Gastrocnemius medialis (tissue), 4 donors: ENCODE results near the gene DNAJC11. TPM values are rescaled to one million over a fixed set of nuclear protein-coding genes. Genes with fewer than 3 reads are reported as not detected.

ENCODE experiments used
- ATAC-seq, 2 donors: fragments of 150-250 bp; one replicate each; pipeline ENCODE4 v1.9.1; 2016
- DNase-seq, 2 donors: peaks; one replicate each; pipeline ENCODE4 v3.0.0-alpha.2; 2019
- H3K27ac ChIP-seq, 4 donors: fragments of 200-600 bp; sonication (generic); 1 replicate in 1 of 4; 2 replicates in 3 of 4; pipeline ENCODE4 v1.5.1; 2016 to 2018; ENCODE audit warnings: mild to moderate bottlenecking in 2 of 4, moderate library complexity in 1 of 4
- H3K27me3 ChIP-seq, 3 donors: fragments of 200-600 bp; sonication (generic) in 2 of 3; 1 replicate in 1 of 3; 2 replicates in 2 of 3; pipeline versions ENCODE4 v1.5.1 to v1.6.0; 2016 to 2019; ENCODE audit warnings: mild to moderate bottlenecking in 1 of 3, moderate library complexity in 1 of 3
- H3K36me3 ChIP-seq, 2 donors: fragments of 200-600 bp; sonication (generic) in 1 of 2; one replicate each; pipeline ENCODE4 v1.5.1; 2017 to 2018
- H3K4me1 ChIP-seq, 2 donors: fragments of 200-600 bp; sonication (generic) in 1 of 2; one replicate each; pipeline ENCODE4 v1.5.1; 2016 to 2017; ENCODE audit warnings: mild to moderate bottlenecking in 2 of 2
- H3K4me3 ChIP-seq, 4 donors: fragments of 200-600 bp; sonication (generic) in 3 of 4; 1 replicate in 1 of 4; 2 replicates in 3 of 4; pipeline ENCODE4 v1.5.1; 2016 to 2019; ENCODE audit warnings: mild to moderate bottlenecking in 2 of 4
- H3K9me3 ChIP-seq, 3 donors: fragments of 200-600 bp; sonication (generic) in 2 of 3; 1 replicate in 1 of 3; 2 replicates in 2 of 3; pipeline ENCODE4 v1.5.1; 2016 to 2019
- CTCF ChIP-seq, 5 experiments: fragments of 450-650 bp in 3 of 5; fragments of 200-600 bp in 2 of 5; sonication (generic) in 2 of 5; IDR thresholded peaks in 4 of 5; conservative IDR thresholded peaks in 1 of 5; 1 replicate in 4 of 5; 2 replicates in 1 of 5; pipeline ENCODE4 v1.5.1; 2016 to 2019; ENCODE audit warnings: antibody characterized with exemption in 5 of 5, mild to moderate bottlenecking in 3 of 5, moderate library complexity in 3 of 5
- POLR2A ChIP-seq, 2 donors: fragments of 450-650 bp; IDR thresholded peaks; one replicate each; pipeline ENCODE4 v1.6.1; 2017; ENCODE audit warnings: antibody characterized with exemption in 2 of 2, mild to moderate bottlenecking in 2 of 2, moderate library complexity in 2 of 2
- in situ Hi-C, 4 donors: fragments of 200-750 bp; cut with MboI; loops; one replicate each; pipeline versions ENCODE4 v1.15.0 to v1.8.0; 2017; ENCODE audit warnings: low sequenced_read_pairs in 4 of 4
- intact Hi-C: fragments of 100-400 bp; cut with DNase I; formaldehyde crosslinking; loops from one replicate; pipeline ENCODE4 v1.15.1; 2023; ENCODE audit warnings: low total_unique reads
- total RNA-seq, 4 donors: library from RNA; depleted of rRNA; stranded (reverse); fragments of >200 nt; gene quantifications; one replicate each; pipeline versions ENCODE4 v1.1.0 to v1.2.3, GENCODE V29; 2016

Gene DNAJC11
- total RNA-seq, 4 donors from 2014 or later, result 23.3 to 40.7 (median 30.8) TPM

DNA sequence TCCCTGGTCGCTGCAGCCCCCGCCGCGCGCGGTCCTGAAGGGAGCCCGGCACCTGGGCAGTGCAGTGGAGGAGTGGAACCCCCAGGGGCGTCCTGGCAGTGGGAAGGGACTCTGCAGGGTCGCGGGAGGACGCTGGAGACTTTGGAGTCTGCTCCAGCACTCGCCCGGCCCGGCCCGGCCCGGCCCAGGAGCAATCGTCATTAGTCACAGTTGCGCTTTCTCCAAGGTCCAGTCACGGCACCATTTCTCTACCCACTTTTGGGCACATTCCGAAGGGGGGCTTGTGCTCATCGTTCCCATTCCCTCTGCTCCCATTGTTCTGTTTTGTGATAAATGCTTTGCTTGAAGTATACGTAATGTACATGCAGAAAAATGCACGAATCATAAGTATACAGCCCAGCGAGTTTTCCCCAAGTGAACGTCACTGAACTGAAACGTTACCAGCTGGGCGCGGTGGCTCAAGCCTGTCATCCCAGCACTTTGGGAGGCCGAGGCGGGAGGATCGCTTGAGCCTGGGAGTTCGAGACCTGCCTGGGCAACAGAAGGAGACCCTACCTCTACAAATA, 75.9 kb downstream of the DNAJC11 start:
- no peaks in the 10 kb centered on the region for H3K9me3 ChIP-seq
- in situ Hi-C loops (loop anchor here in 1 of 4 donors (25.0 kb wide), 1 partner anchor 138 kb away; the partner anchor contains the start of gene PLEKHG5), intact Hi-C loops (loop anchor here (1.0 to 5.0 kb wide), 3 partner anchors 12 to 73 kb away; partner anchors contain the start of genes NOL9 and PHF13)
- H3K27ac ChIP-seq, result peak overlapping the region; percentile 80 to 92 (median 90)
- peak overlapping the region; percentile 68 to 83 (median 72) for H3K4me3 ChIP-seq
- TF ChIP-seq CTCF (IDR thresholded peaks at IDR 0.05 in 4 of 5, conservative IDR thresholded peaks at IDR 0.05 in 1 of 5) (no peak), POLR2A (IDR thresholded peaks at IDR 0.05) (no peak)
- ATAC-seq, result peak; percentile 37 to 48
- peaks cover 22 to 24% of the 10 kb centered on the region in 2 donors for H3K4me1 ChIP-seq
- DNase-seq, result no peak
- H3K36me3 ChIP-seq, result peaks cover 0 to 41% of the 10 kb centered on the region in 2 donors
- no peaks in the 10 kb centered on the region for H3K27me3 ChIP-seq

DNA sequence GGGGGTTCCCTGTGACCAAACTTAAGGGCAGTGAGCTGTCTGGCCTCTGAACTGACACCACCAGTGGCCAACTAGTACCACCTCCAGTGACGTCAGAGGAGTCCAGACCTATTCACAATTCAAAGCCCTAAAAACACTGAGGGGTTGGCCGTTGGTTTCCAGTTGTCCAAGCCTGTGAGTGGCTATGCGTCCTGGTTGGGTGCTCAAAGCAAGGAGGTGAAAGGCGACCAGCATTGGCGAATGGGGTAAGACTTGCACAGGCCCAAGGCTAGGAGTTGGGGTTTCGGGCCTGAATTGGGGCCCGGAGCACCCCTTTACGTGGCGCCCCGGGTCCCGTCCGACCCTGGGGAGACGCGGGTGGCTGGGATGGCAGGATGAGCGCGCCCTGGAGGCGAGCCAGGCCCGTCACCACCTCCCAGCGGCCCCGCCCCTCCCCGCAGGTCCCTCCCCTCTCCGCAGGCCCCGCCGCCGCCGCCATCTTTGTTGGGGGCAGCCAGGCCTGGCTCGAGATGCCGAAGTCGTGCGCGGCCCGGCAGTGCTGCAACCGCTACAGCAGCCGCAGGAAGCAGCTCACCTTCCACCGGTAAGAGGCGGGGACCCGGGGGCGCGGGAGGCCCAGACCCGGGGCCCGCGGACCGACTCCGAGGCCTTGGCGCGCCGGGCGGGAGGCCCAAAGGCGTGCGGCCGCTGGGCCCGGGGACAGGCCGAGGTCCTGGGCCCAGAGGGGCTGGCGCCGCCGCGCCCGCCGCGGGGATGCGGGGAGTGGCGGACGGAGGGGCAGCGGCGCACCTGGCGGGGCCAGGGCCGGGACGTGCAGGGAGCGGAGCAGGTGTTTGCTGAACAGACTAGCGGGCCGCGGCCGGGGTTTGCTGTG, 76.7 kb downstream of the DNAJC11 start, which contains the start of gene THAP3:
Gene THAP3, plus strand, starts transcription at position 159 of the 874 bp plus-strand sequence. Its CDS starts 351 bp downstream, at position 510.
- TF ChIP-seq POLR2A (IDR thresholded peaks at IDR 0.05) (peak; percentile 37 to 46), CTCF (IDR thresholded peaks at IDR 0.05 in 4 of 5, conservative IDR thresholded peaks at IDR 0.05 in 1 of 5) (peak in 1 of 5 experiments; percentile 22)
- peak; percentile 75 to 83 for DNase-seq
- peak within 1 kb of the TSS; percentile 80 to 92 (median 90) for H3K27ac ChIP-seq
- in situ Hi-C loops (loop anchor here in 1 of 4 donors (25.0 kb wide), 1 partner anchor 138 kb away; the partner anchor contains the start of gene PLEKHG5), intact Hi-C loops (loop anchor here (1.0 to 5.0 kb wide), 3 partner anchors 12 to 73 kb away; partner anchors contain the start of genes NOL9 and PHF13)
- ATAC-seq, result peak; percentile 81 to 89
- H3K27me3 ChIP-seq, result no peaks in the 10 kb centered on the region
- no peaks in the 10 kb centered on the region for H3K9me3 ChIP-seq
- H3K4me3 ChIP-seq, result peak within 1 kb of the TSS; percentile 68 to 83 (median 72)
- H3K36me3 ChIP-seq, result peaks cover 0 to 41% of the 10 kb centered on the region in 2 donors
- H3K4me1 ChIP-seq, result peaks cover 22 to 24% of the 10 kb centered on the region in 2 donors

GRCh38 chr1:6623269-6623965, 78.2 kb downstream of the DNAJC11 start:
- DNase-seq (no peak), ATAC-seq (no peak)
- intact Hi-C loops (no loop called here), in situ Hi-C loops (no loop called here)
- H3K9me3 ChIP-seq, result no peaks in the 10 kb centered on the region
- no peak overlapping the region for H3K27ac ChIP-seq
- no peak overlapping the region for H3K4me3 ChIP-seq
- TF ChIP-seq CTCF (IDR thresholded peaks at IDR 0.05 in 4 of 5, conservative IDR thresholded peaks at IDR 0.05 in 1 of 5), result no peak
- TF ChIP-seq POLR2A (IDR thresholded peaks at IDR 0.05), result no peak
- H3K36me3 ChIP-seq, result peaks cover 0 to 34% of the 10 kb centered on the region in 2 donors
- H3K4me1 ChIP-seq, result peaks cover 21% of the 10 kb centered on the region in 2 donors
- no peaks in the 10 kb centered on the region for H3K27me3 ChIP-seq

GRCh38 chr1:6622396-6623152, 79.0 kb downstream of the DNAJC11 start:
- no peak for DNase-seq
- TF ChIP-seq POLR2A (IDR thresholded peaks at IDR 0.05) (no peak), CTCF (IDR thresholded peaks at IDR 0.05 in 4 of 5, conservative IDR thresholded peaks at IDR 0.05 in 1 of 5) (no peak)
- in situ Hi-C loops (no loop called here), intact Hi-C loops (no loop called here)
- no peaks in the 10 kb centered on the region for H3K9me3 ChIP-seq
- H3K4me1 ChIP-seq, result peaks cover 13% of the 10 kb centered on the region in 2 donors
- ATAC-seq, result no peak
- H3K27me3 ChIP-seq, result no peaks in the 10 kb centered on the region
- H3K4me3 ChIP-seq, result no peak overlapping the region
- peak overlapping the region in 2 of 4 donors; percentile 6 to 49 for H3K27ac ChIP-seq
- H3K36me3 ChIP-seq, result peaks cover 0 to 33% of the 10 kb centered on the region in 2 donors
